Activated naive CD4-positive, alpha-beta T cell treated with anti-CD3 and anti-CD28 coated beads for 36 hours (primary cell): ENCODE measurements around the gene ABHD16A. TPM values are rescaled to one million over a fixed set of nuclear protein-coding genes. Genes with fewer than 3 reads are reported as not detected.
A peak's percentile ranks its signal among the peaks of the same experiment; 100 is the strongest.

ENCODE experiments used
- CTCF ChIA-PET: fragments of 350-600 bp; sonication (Branson Sonifier 250); formaldehyde crosslinking; loops from one replicate; lab custom pipeline; 2021; ENCODE audit warnings: antibody characterized with exemption; lab: Charles Lee
- DNase-seq: peaks from one replicate; pipeline ENCODE4 v3.0.0-alpha.2; 2020
- H3K27ac Mint-ChIP-seq: one replicate; pipeline ENCODE4 v1.8.0; 2021; ENCODE audit warnings: mild to moderate bottlenecking, mixed read lengths
- H3K27me3 Mint-ChIP-seq: one replicate; pipeline ENCODE4 v1.8.0; 2021; ENCODE audit warnings: low read depth, mixed read lengths
- H3K36me3 Mint-ChIP-seq: one replicate; pipeline ENCODE4 v1.8.0; 2021; ENCODE audit warnings: low read depth, mixed read lengths
- H3K4me1 Mint-ChIP-seq: one replicate; pipeline ENCODE4 v1.8.0; 2021; ENCODE audit warnings: low read depth, mixed read lengths
- H3K4me3 Mint-ChIP-seq: one replicate; pipeline ENCODE4 v1.8.0; 2021; ENCODE audit warnings: mild to moderate bottlenecking, moderate library complexity, mixed read lengths
- H3K9me3 Mint-ChIP-seq: one replicate; pipeline ENCODE4 v1.8.0; 2021; ENCODE audit warnings: mixed read lengths
- intact Hi-C: fragments of 100-400 bp; cut with micrococcal nuclease; formaldehyde crosslinking; loops from one replicate; pipeline ENCODE4 v1.15.1; 2023
- total RNA-seq, 2 experiments: library from RNA; stranded (reverse); gene quantifications; one replicate each; pipeline ENCODE4 v1.2.3, GENCODE V29; 2021

Gene ABHD16A
- total RNA-seq, 2 experiments from 2014 or later, result 19.9 to 22.5 TPM

- H3K9me3 Mint-ChIP-seq, result no peaks in the 10 kb centered on the region
- intact Hi-C loops, result loop anchor here (1.0 to 5.0 kb wide), 15 partner anchors 9 to 1233 kb away; partner anchors contain the start of genes ABHD16A, AGPAT1, DDAH2 and EHMT2
- CTCF ChIA-PET, result interaction anchor here (0.6 to 4.3 kb wide), 22 partner anchors 10 to 417 kb away, joined by 3 to 22 read pairs (median 4); partner anchors contain the start of genes ABHD16A, BAG6, DDAH2 and LSM2
- H3K27ac Mint-ChIP-seq, result peak overlapping the region; percentile 93
- peak; percentile 86 for DNase-seq
- peak overlapping the region; percentile 93 for H3K4me3 Mint-ChIP-seq
- H3K36me3 Mint-ChIP-seq, result peaks cover 55% of the 10 kb centered on the region
- H3K27me3 Mint-ChIP-seq, result no peaks in the 10 kb centered on the region
- H3K4me1 Mint-ChIP-seq, result peaks cover 56% of the 10 kb centered on the region
Measured at GRCh38 chr6:31737991-31738979, 35.2 kb upstream of the ABHD16A start.

GRCh38 chr6:31737315-31737990 lies 34.3 kb upstream of the ABHD16A start:
- intact Hi-C loops, result loop anchor here (5.0 kb wide), 4 partner anchors 160 to 1105 kb away; partner anchors contain the start of genes EHMT2, GPSM3, PBX2 and PSMB8
- Mint-ChIP-seq H3K27ac (peak overlapping the region; percentile 93), H3K9me3 (no peaks in the 10 kb centered on the region), H3K4me1 (peaks cover 59% of the 10 kb centered on the region), H3K4me3 (peak overlapping the region; percentile 93), H3K36me3 (peaks cover 50% of the 10 kb centered on the region), H3K27me3 (no peaks in the 10 kb centered on the region)
- CTCF ChIA-PET, result interaction anchor here (0.6 to 4.3 kb wide), 17 partner anchors 9 to 418 kb away, joined by 3 to 22 read pairs (median 3); partner anchors contain the start of genes BAG6, DDAH2, LY6G5C and LY6G6F
- DNase-seq, result peak; percentile 53

GRCh38 chr6:31736768-31737314 lies 33.7 kb upstream of the ABHD16A start:
- CTCF ChIA-PET, result interaction anchor here (0.7 to 4.3 kb wide), 6 partner anchors 8 to 139 kb away, joined by 3 to 22 read pairs (median 6); partner anchors contain the start of gene DDAH2
- Mint-ChIP-seq H3K9me3 (no peaks in the 10 kb centered on the region), H3K4me1 (peaks cover 58% of the 10 kb centered on the region), H3K27ac (peak overlapping the region; percentile 93), H3K4me3 (peak overlapping the region; percentile 93), H3K27me3 (no peaks in the 10 kb centered on the region), H3K36me3 (peaks cover 51% of the 10 kb centered on the region)
- DNase-seq, result no peak
- intact Hi-C loops, result loop anchor here (5.0 kb wide), 4 partner anchors 160 to 1105 kb away; partner anchors contain the start of genes EHMT2, GPSM3, PBX2 and PSMB8

GRCh38 chr6:31736021-31736767 lies 33.1 kb upstream of the ABHD16A start, which contains the start of gene CLIC1:
Gene CLIC1 (minus strand): TSS chr6:31736530. CDS start chr6:31736300, 230 bp downstream.
- peaks cover 53% of the 10 kb centered on the region for H3K4me1 Mint-ChIP-seq
- CTCF ChIA-PET, result interaction anchor here (0.5 to 4.3 kb wide), 5 partner anchors 8 to 132 kb away, joined by 3 to 22 read pairs (median 6); partner anchors contain the start of gene DDAH2
- H3K27ac Mint-ChIP-seq, result peak within 1 kb of the TSS; percentile 93
- H3K36me3 Mint-ChIP-seq, result peaks cover 47% of the 10 kb centered on the region
- no peaks in the 10 kb centered on the region for H3K9me3 Mint-ChIP-seq
- H3K4me3 Mint-ChIP-seq, result peak within 1 kb of the TSS; percentile 93
- no peaks in the 10 kb centered on the region for H3K27me3 Mint-ChIP-seq
- intact Hi-C loops, result loop anchor here (5.0 kb wide), 4 partner anchors 159 to 1106 kb away; partner anchors contain the start of genes EHMT2, GPSM3, PBX2 and PSMB8
- DNase-seq, result peak; percentile 93

- Mint-ChIP-seq H3K27me3 (no peaks in the 10 kb centered on the region), H3K4me1 (peaks cover 54% of the 10 kb centered on the region)
Measured at GRCh38 chr6:31734821-31735406, 31.8 kb upstream of the ABHD16A start.

GRCh38 chr6:31734247-31734820 lies 31.2 kb upstream of the ABHD16A start:
- Mint-ChIP-seq H3K4me1 (peaks cover 55% of the 10 kb centered on the region), H3K36me3 (peaks cover 34% of the 10 kb centered on the region), H3K27ac (peak overlapping the region; percentile 93), H3K27me3 (no peaks in the 10 kb centered on the region), H3K9me3 (no peaks in the 10 kb centered on the region), H3K4me3 (peak overlapping the region; percentile 93)
- DNase-seq, result no peak
- CTCF ChIA-PET, result interaction anchor here (0.7 to 1.5 kb wide), 3 partner anchors 8 to 96 kb away, joined by 3 to 6 read pairs (median 5); no protein-coding TSS in a partner anchor
- intact Hi-C loops, result no loop called here

More at GRCh38 chr6:31734821-31735406, 31.8 kb upstream of the ABHD16A start:
- intact Hi-C loops, result loop anchor here (5.0 kb wide), 4 partner anchors 158 to 1107 kb away; partner anchors contain the start of genes EHMT2, GPSM3, PBX2 and PSMB8
- peaks cover 36% of the 10 kb centered on the region for H3K36me3 Mint-ChIP-seq
- no peaks in the 10 kb centered on the region for H3K9me3 Mint-ChIP-seq
- H3K27ac Mint-ChIP-seq, result peak overlapping the region; percentile 93
- H3K4me3 Mint-ChIP-seq, result peak overlapping the region; percentile 93
- CTCF ChIA-PET, result interaction anchor here (0.7 to 1.2 kb wide), 3 partner anchors 9 to 95 kb away, joined by 3 to 6 read pairs (median 3); no protein-coding TSS in a partner anchor
- peak; percentile 83 for DNase-seq

GRCh38 chr6:31733734-31734133 lies 30.6 kb upstream of the ABHD16A start:
- DNase-seq, result no peak
- no peaks in the 10 kb centered on the region for H3K27me3 Mint-ChIP-seq
- peaks cover 34% of the 10 kb centered on the region for H3K36me3 Mint-ChIP-seq
- H3K27ac Mint-ChIP-seq, result peak overlapping the region; percentile 93
- peaks cover 54% of the 10 kb centered on the region for H3K4me1 Mint-ChIP-seq
- CTCF ChIA-PET, result interaction anchor here (0.7 to 1.5 kb wide), 2 partner anchors 36 to 112 kb away, joined by 3 to 5 read pairs; no protein-coding TSS in a partner anchor
- H3K9me3 Mint-ChIP-seq, result no peaks in the 10 kb centered on the region
- intact Hi-C loops, result no loop called here
- H3K4me3 Mint-ChIP-seq, result peak overlapping the region; percentile 48

GRCh38 chr6:31732029-31732428 lies 28.9 kb upstream of the ABHD16A start:
- CTCF ChIA-PET, result interaction anchor here (1.0 to 2.9 kb wide), 2 partner anchors 17 to 38 kb away, joined by 4 to 12 read pairs; partner anchors contain the start of gene LY6G6D
- DNase-seq, result no peak
- peaks cover 37% of the 10 kb centered on the region for H3K36me3 Mint-ChIP-seq
- H3K27ac Mint-ChIP-seq, result peak overlapping the region; percentile 1
- intact Hi-C loops, result no loop called here
- H3K4me1 Mint-ChIP-seq, result peaks cover 51% of the 10 kb centered on the region
- H3K4me3 Mint-ChIP-seq, result no peak overlapping the region
- H3K9me3 Mint-ChIP-seq, result no peaks in the 10 kb centered on the region
- no peaks in the 10 kb centered on the region for H3K27me3 Mint-ChIP-seq

GRCh38 chr6:31730631-31731086 lies 27.5 kb upstream of the ABHD16A start:
- Mint-ChIP-seq H3K27ac (peak overlapping the region; percentile 50), H3K4me1 (peaks cover 58% of the 10 kb centered on the region), H3K27me3 (no peaks in the 10 kb centered on the region), H3K36me3 (peaks cover 33% of the 10 kb centered on the region), H3K9me3 (no peaks in the 10 kb centered on the region), H3K4me3 (peak overlapping the region; percentile 79)
- CTCF ChIA-PET, result interaction anchor here (0.7 to 2.9 kb wide), 9 partner anchors 10 to 222 kb away, joined by 3 to 12 read pairs (median 4); partner anchors contain the start of genes LSM2, LY6G6D and MSH5
- intact Hi-C loops, result no loop called here
- DNase-seq, result no peak
